ENCODE measurements around the gene STIM1. TPM values are rescaled to one million over a fixed set of nuclear protein-coding genes. Genes with fewer than 3 reads are reported as not detected.
"Not testable (repeated sequence)": the region's sequence is repeated elsewhere in the genome, so short reads cannot be mapped to it uniquely, and the experiment has no call there.

STIM1 gene
- total RNA-seq, 1 donor from 2014 or later: 40.4 TPM

- intact Hi-C loops (cut with DNase I): no loop called here
- no peak for DNase-seq (ENCODE audit: low spot score)
Measured at GRCh38 chr11:4105916-4106315, 250.5 kb downstream of the STIM1 start.

- intact Hi-C loops (cut with DNase I): no loop called here
- DNase-seq (ENCODE audit: low spot score): no peak
Measured at GRCh38 chr11:4111834-4112233, 256.4 kb downstream of the STIM1 start.

- intact Hi-C loops (cut with DNase I): no loop called here
- no peak for DNase-seq (ENCODE audit: low spot score)
Measured at GRCh38 chr11:4115128-4115527, 259.7 kb downstream of the STIM1 start.

GRCh38 chr11:4118107-4118506 is 262.6 kb downstream of the STIM1 start:
- no peak for DNase-seq (ENCODE audit: low spot score)
- intact Hi-C loops (cut with DNase I): no loop called here

GRCh38 chr11:4123218-4123617 is 267.8 kb downstream of the STIM1 start:
- intact Hi-C loops (cut with DNase I): no loop called here

GRCh38 chr11:4125141-4125540 is 269.7 kb downstream of the STIM1 start:
- intact Hi-C loops (cut with DNase I): no loop called here
- no peak for DNase-seq (ENCODE audit: low spot score)

More at GRCh38 chr11:4123218-4123617, 267.8 kb downstream of the STIM1 start:
- no peak for DNase-seq (ENCODE audit: low spot score)

- no peak for DNase-seq (ENCODE audit: low spot score)
- intact Hi-C loops (cut with DNase I): no loop called here
Measured at GRCh38 chr11:4127357-4127756, 271.9 kb downstream of the STIM1 start.

- DNase-seq (ENCODE audit: low spot score); intact Hi-C loops (cut with DNase I): not testable (repeated sequence)
Measured at GRCh38 chr11:4130219-4130618, 274.8 kb downstream of the STIM1 start.

GRCh38 chr11:4134806-4135205 is 279.3 kb downstream of the STIM1 start:
- intact Hi-C loops (cut with DNase I): no loop called here
- DNase-seq (ENCODE audit: low spot score): no peak

GRCh38 chr11:4138497-4138896 is 283.0 kb downstream of the STIM1 start:
- no peak for DNase-seq (ENCODE audit: low spot score)
- intact Hi-C loops (cut with DNase I): no loop called here

GRCh38 chr11:4140067-4140636 is 284.7 kb downstream of the STIM1 start:
- no peak for DNase-seq (ENCODE audit: low spot score)
- intact Hi-C loops (cut with DNase I): no loop called here

Other genes with a start within 250 kb of the STIM1 start
- gene ART5, start 213.7 kb upstream of the STIM1 start, total RNA-seq: 1.4 TPM
- gene ART1, start 210.5 kb upstream of the STIM1 start, total RNA-seq: 1.3 TPM
- 0.89 TPM for gene CHRNA10, start 184.3 kb upstream of the STIM1 start, total RNA-seq
- 49.6 TPM for gene NUP98, start 58.1 kb upstream of the STIM1 start, total RNA-seq
- 22.7 TPM for gene PGAP2, start 47.1 kb upstream of the STIM1 start, total RNA-seq
- gene RHOG, start 14.7 kb upstream of the STIM1 start, total RNA-seq: 27.5 TPM
- 33.9 TPM for gene RRM1, start 239.1 kb downstream of the STIM1 start, total RNA-seq

Measured in cardiac septum (tissue), 1 donor.